ENCODE measurements around the gene PLOD3. TPM values are rescaled to one million over a fixed set of nuclear protein-coding genes. Genes with fewer than 3 reads are reported as not detected.

Gene PLOD3
- total and polyA plus RNA-seq, 9 donors: 14.2 to 51.9 (median 38.5) TPM

- DNase-seq: no peak
- no peak overlapping the region for H3K4me3 ChIP-seq
- no peaks in the 10 kb centered on the region for H3K9me3 ChIP-seq
- H3K27ac ChIP-seq: no peak overlapping the region
- H3K36me3 ChIP-seq: no peaks in the 10 kb centered on the region
- TF ChIP-seq EP300 (IDR thresholded peaks at IDR 0.05) (no peak), POLR2A (IDR thresholded peaks at IDR 0.05) (no peak)
- TF ChIP-seq, protein P1, sequence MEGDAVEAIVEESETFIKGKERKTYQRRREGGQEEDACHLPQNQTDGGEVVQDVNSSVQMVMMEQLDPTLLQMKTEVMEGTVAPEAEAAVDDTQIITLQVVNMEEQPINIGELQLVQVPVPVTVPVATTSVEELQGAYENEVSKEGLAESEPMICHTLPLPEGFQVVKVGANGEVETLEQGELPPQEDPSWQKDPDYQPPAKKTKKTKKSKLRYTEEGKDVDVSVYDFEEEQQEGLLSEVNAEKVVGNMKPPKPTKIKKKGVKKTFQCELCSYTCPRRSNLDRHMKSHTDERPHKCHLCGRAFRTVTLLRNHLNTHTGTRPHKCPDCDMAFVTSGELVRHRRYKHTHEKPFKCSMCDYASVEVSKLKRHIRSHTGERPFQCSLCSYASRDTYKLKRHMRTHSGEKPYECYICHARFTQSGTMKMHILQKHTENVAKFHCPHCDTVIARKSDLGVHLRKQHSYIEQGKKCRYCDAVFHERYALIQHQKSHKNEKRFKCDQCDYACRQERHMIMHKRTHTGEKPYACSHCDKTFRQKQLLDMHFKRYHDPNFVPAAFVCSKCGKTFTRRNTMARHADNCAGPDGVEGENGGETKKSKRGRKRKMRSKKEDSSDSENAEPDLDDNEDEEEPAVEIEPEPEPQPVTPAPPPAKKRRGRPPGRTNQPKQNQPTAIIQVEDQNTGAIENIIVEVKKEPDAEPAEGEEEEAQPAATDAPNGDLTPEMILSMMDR (IDR thresholded peaks at IDR 0.05): no peak
- H3K27me3 ChIP-seq: no peaks in the 10 kb centered on the region
- intact Hi-C loops (cut with DNase I): no loop called here
- peaks cover 2% of the 10 kb centered on the region for H3K4me1 ChIP-seq (ENCODE audit: insufficient read depth)
- 94 to 96% (median 94%) methylated on average over 24 of the region's 24 CpGs for WGBS, 3 donors
These were observed 5.9 kb downstream of the PLOD3 start for GRCh38 chr7:101211501-101211900.

GRCh38 chr7:101210143-101210542, 7.2 kb downstream of the PLOD3 start:
- Histone ChIP-seq H3K27me3 (no peaks in the 10 kb centered on the region), H3K36me3 (no peaks in the 10 kb centered on the region), H3K4me1 (ENCODE audit: insufficient read depth) (no peaks in the 10 kb centered on the region), H3K9me3 (no peaks in the 10 kb centered on the region), H3K27ac (no peak overlapping the region), H3K4me3 (no peak overlapping the region)
- TF ChIP-seq, protein P1 (IDR thresholded peaks at IDR 0.05): no peak
- no peak for TF ChIP-seq EP300 (IDR thresholded peaks at IDR 0.05)
- TF ChIP-seq POLR2A (IDR thresholded peaks at IDR 0.05): no peak
- intact Hi-C loops (cut with DNase I): no loop called here
- no peak for DNase-seq
- WGBS, 3 donors: 89 to 91% (median 89%) methylated on average over 17 to 19 of the region's 19 CpGs

DNA sequence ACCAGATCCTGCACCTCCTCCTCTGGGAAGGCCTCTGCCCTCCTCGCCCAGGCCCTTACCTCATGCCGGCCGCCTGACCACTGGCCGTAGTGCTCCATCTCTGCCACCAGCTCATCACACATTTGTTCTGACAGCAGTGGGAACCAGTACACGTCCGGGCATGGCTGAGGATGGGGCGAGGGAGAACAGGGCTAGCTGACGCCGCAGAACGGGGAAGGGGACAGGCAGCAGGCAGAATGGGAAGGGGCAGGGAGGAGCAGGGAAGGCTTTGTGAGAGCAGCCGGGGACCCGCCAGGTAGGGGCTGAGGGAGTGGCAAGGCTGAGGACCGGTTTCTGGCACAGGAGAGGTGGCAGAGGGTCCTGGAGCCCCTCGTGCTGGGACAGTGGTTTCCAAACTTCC, 8.6 kb downstream of the PLOD3 start:
- Histone ChIP-seq H3K4me1 (ENCODE audit: insufficient read depth) (no peaks in the 10 kb centered on the region), H3K36me3 (no peaks in the 10 kb centered on the region), H3K27ac (no peak overlapping the region), H3K27me3 (no peaks in the 10 kb centered on the region), H3K9me3 (no peaks in the 10 kb centered on the region), H3K4me3 (no peak overlapping the region)
- TF ChIP-seq POLR2A (IDR thresholded peaks at IDR 0.05) (no peak), EP300 (IDR thresholded peaks at IDR 0.05) (no peak)
- TF ChIP-seq, protein P1 (IDR thresholded peaks at IDR 0.05): no peak
- DNase-seq: no peak
- intact Hi-C loops (cut with DNase I): no loop called here
- 90% methylated on average over 14 of the region's 14 CpGs for WGBS, 3 donors

GRCh38 chr7:101207459-101207858, 9.9 kb downstream of the PLOD3 start:
- DNase-seq: no peak
- TF ChIP-seq POLR2A (IDR thresholded peaks at IDR 0.05) (no peak), EP300 (IDR thresholded peaks at IDR 0.05) (no peak)
- TF ChIP-seq, protein P1 (IDR thresholded peaks at IDR 0.05): no peak

More at GRCh38 chr7:101207459-101207858, 9.9 kb downstream of the PLOD3 start:
- Histone ChIP-seq H3K4me3 (no peak overlapping the region), H3K36me3 (no peaks in the 10 kb centered on the region), H3K27ac (no peak overlapping the region), H3K4me1 (ENCODE audit: insufficient read depth) (no peaks in the 10 kb centered on the region), H3K27me3 (no peaks in the 10 kb centered on the region), H3K9me3 (no peaks in the 10 kb centered on the region)
- 81 to 90% (median 90%) methylated on average over 17 of the region's 17 CpGs for WGBS, 3 donors
- intact Hi-C loops (cut with DNase I): no loop called here
